KMS-11 (cell line): ENCODE data around the gene CFD.

ENCODE experiments used
- H2AFZ ChIP-seq: fragments of 200-600 bp; sonication (generic); 2 replicates; pipeline ENCODE4 v1.6.1; 2016; ENCODE audit warnings: antibody characterized with exemption, mixed run types, low read depth
- H3K27ac ChIP-seq: fragments of 200-600 bp; sonication (generic); 2 replicates; pipeline ENCODE4 v1.6.1; 2016; ENCODE audit warnings: mild to moderate bottlenecking, mixed run types
- H3K27me3 ChIP-seq: fragments of 200-600 bp; sonication (generic); 2 replicates; pipeline ENCODE4 v1.6.1; 2017; ENCODE audit warnings: mild to moderate bottlenecking, low read depth, mixed run types, moderate library complexity; ENCODE audit not compliant: insufficient read depth
- H3K36me3 ChIP-seq: fragments of 200-600 bp; sonication (generic); 2 replicates; pipeline ENCODE4 v1.6.1; 2017; ENCODE audit warnings: mild to moderate bottlenecking, mixed run types; ENCODE audit not compliant: insufficient read depth
- H3K4me1 ChIP-seq: fragments of 200-600 bp; sonication (generic); 2 replicates; pipeline ENCODE4 v1.6.1; 2016; ENCODE audit warnings: mild to moderate bottlenecking, low read depth, mixed run types; ENCODE audit not compliant: poor library complexity, severe bottlenecking
- H3K4me2 ChIP-seq: fragments of 200-600 bp; sonication (generic); 2 replicates; pipeline ENCODE4 v1.7.0; 2016; ENCODE audit warnings: mild to moderate bottlenecking, mixed run types
- H3K4me3 ChIP-seq: fragments of 200-600 bp; sonication (generic); IDR thresholded peaks from 2 replicates; pipeline ENCODE4 v1.6.1; 2017; ENCODE audit warnings: low read depth, low read length, mixed read lengths; ENCODE audit not compliant: insufficient read depth
- H3K79me2 ChIP-seq: fragments of 200-600 bp; sonication (generic); 2 replicates; pipeline ENCODE4 v1.6.1; 2016; ENCODE audit warnings: low read depth, mixed run types; ENCODE audit not compliant: insufficient read depth
- H3K9ac ChIP-seq: fragments of 200-600 bp; sonication (generic); 2 replicates; pipeline ENCODE4 v1.6.1; 2016; ENCODE audit warnings: mild to moderate bottlenecking, mixed run types
- H4K20me1 ChIP-seq: fragments of 200-600 bp; sonication (generic); 2 replicates; pipeline ENCODE4 v1.6.1; 2016; ENCODE audit warnings: mild to moderate bottlenecking, mixed run types; ENCODE audit not compliant: insufficient read depth
- CTCF ChIP-seq: fragments of 200-600 bp; sonication (generic); conservative IDR thresholded peaks from 2 replicates; pipeline ENCODE4 v1.6.1; 2017; ENCODE audit warnings: low read depth, mild to moderate bottlenecking, antibody characterized with exemption, low read length, moderate library complexity, mixed read lengths

Gene CFD

GRCh38 chr19:904545-904944, 45.1 kb downstream of the CFD start:
- TF ChIP-seq CTCF, result no peak
- no peaks in the 10 kb centered on the region for H3K27me3 ChIP-seq
- H3K9ac ChIP-seq, result no peak overlapping the region
- no peak overlapping the region for H3K4me3 ChIP-seq
- H3K79me2 ChIP-seq, result no peaks in the 10 kb centered on the region
- H2AFZ ChIP-seq, result no peak overlapping the region
- no peak overlapping the region for H3K4me2 ChIP-seq
- H3K27ac ChIP-seq, result no peak overlapping the region
- H3K4me1 ChIP-seq, result no peaks in the 10 kb centered on the region
- no peaks in the 10 kb centered on the region for H4K20me1 ChIP-seq
- no peaks in the 10 kb centered on the region for H3K36me3 ChIP-seq

- no peak for TF ChIP-seq CTCF
- no peaks in the 10 kb centered on the region for H3K4me1 ChIP-seq
- H3K36me3 ChIP-seq, result no peaks in the 10 kb centered on the region
- no peak overlapping the region for H3K4me3 ChIP-seq
- no peaks in the 10 kb centered on the region for H4K20me1 ChIP-seq
- peaks cover 11% of the 10 kb centered on the region; the same call in 1 of the 2 replicates for H3K79me2 ChIP-seq
- H3K27me3 ChIP-seq, result no peaks in the 10 kb centered on the region
- H3K27ac ChIP-seq, result no peak overlapping the region
- H3K4me2 ChIP-seq, result no peak overlapping the region
- no peak overlapping the region for H2AFZ ChIP-seq
- no peak overlapping the region for H3K9ac ChIP-seq
These were observed 47.0 kb downstream of the CFD start for GRCh38 chr19:906480-906879.

GRCh38 chr19:907183-907853, 47.9 kb downstream of the CFD start:
- Histone ChIP-seq H2AFZ (no peak overlapping the region), H3K36me3 (no peaks in the 10 kb centered on the region), H3K9ac (no peak overlapping the region), H3K27ac (no peak overlapping the region), H4K20me1 (no peaks in the 10 kb centered on the region), H3K4me2 (no peak overlapping the region), H3K27me3 (no peaks in the 10 kb centered on the region), H3K4me1 (no peaks in the 10 kb centered on the region), H3K4me3 (no peak overlapping the region), H3K79me2 (peaks cover 11% of the 10 kb centered on the region; the same call in 1 of the 2 replicates)
- no peak for TF ChIP-seq CTCF

GRCh38 chr19:911197-912033, 52.0 kb downstream of the CFD start:
- Histone ChIP-seq H3K9ac (no peak overlapping the region), H3K27me3 (no peaks in the 10 kb centered on the region), H3K4me1 (peaks cover 5% of the 10 kb centered on the region), H3K4me3 (no peak overlapping the region), H3K27ac (no peak overlapping the region), H3K4me2 (no peak overlapping the region), H3K79me2 (peaks cover 11% of the 10 kb centered on the region; the same call in 1 of the 2 replicates), H2AFZ (no peak overlapping the region), H4K20me1 (no peaks in the 10 kb centered on the region), H3K36me3 (no peaks in the 10 kb centered on the region)
- no peak for TF ChIP-seq CTCF
